Measurements from ENCODE around the gene ITCH.
"Not testable (repeated sequence)": the region's sequence is repeated elsewhere in the genome, so short reads cannot be mapped to it uniquely, and the experiment has no call there.

Gene ITCH

DNA sequence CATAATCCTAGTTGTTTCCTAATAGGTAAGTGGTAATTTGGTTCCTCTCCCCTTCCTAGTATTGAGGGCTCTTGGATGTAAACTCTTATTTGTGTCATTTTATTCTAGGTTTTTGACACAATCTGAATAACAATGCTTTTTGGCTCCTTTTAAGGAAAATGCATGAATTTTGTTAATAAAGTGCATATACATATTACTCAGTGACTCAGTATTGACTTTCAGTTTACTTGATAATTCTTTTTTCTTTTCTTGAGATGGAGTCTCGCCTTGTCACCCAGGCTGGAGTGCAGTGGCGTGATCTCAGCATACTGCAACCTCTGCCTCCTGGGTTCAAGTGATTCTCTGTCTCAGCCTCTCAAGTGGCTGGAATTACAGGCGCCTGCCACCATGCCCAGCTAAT lies 19.1 kb downstream of the ITCH start (continued):
- TF ChIP-seq, protein P1, sequence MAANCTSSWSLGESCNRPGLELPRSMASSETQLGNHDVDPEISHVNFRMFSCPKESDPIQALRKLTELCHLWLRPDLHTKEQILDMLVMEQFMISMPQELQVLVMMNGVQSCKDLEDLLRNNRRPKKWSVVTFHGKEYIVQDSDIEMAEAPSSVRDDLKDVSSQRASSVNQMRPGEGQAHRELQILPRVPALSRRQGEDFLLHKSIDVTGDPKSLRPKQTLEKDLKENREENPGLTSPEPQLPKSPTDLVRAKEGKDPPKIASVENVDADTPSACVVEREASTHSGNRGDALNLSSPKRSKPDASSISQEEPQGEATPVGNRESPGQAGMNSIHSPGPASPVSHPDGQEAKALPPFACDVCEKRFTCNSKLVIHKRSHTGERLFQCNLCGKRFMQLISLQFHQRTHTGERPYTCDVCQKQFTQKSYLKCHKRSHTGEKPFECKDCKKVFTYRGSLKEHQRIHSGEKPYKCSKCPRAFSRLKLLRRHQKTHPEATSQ (tag by site-specific recombination; IDR thresholded peaks at IDR 0.05), result no peak
- TF ChIP-seq ZNF202 (tag by site-specific recombination; IDR thresholded peaks at IDR 0.05; ENCODE audit: borderline replicate concordance), result no peak
- TF ChIP-seq ZBTB17 (tag by site-specific recombination; IDR thresholded peaks at IDR 0.05), result no peak

DNA sequence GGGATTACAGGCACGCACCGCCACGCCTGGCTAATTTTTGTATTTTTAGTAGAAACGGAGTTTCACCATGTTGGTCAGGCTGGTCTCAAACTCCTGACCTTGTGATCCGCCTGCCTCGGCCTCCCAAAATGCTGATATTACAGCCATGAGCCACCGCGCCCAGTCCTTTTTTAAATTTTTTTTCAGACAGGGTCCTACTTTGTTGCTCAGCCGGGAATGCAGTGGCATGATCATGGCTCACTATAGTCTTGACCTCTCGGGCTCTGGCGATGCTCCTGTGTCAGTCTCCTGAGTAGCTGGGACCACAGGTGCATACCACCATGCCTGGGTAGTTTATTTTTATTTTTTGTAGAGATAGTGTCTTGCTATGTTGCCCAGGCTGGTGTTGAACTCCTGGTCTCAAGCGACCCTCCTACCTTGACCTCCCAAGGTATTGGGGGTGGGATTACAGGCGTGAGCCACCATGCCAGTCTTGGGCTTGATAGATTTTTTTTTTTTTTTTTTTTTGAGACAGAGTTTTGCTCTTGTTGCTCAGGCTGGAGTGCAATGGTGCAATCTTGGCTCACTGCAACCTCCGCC lies 19.9 kb downstream of the ITCH start:
- H3K9me3 ChIP-seq (ENCODE audit: control insufficient read depth, insufficient read depth, low read depth, low read length); H3K4me1 ChIP-seq (ENCODE audit: control insufficient read depth, insufficient read depth, low read length); CTCF ChIA-PET; H3K36me3 ChIP-seq (ENCODE audit: control insufficient read depth in 2 of 2, insufficient read depth in 1 of 2, low read length in 2 of 2); H3K27ac ChIP-seq (ENCODE audit: extremely low read depth, low read depth, low read length); POLR2A ChIA-PET; H3K4me3 ChIP-seq (ENCODE audit: low read depth, low read length): not testable (repeated sequence)
- TF ChIP-seq ZNF121 (tag by site-specific recombination; IDR thresholded peaks at IDR 0.05), result peak; percentile 42; the same call in 1 of the 2 replicates

DNA sequence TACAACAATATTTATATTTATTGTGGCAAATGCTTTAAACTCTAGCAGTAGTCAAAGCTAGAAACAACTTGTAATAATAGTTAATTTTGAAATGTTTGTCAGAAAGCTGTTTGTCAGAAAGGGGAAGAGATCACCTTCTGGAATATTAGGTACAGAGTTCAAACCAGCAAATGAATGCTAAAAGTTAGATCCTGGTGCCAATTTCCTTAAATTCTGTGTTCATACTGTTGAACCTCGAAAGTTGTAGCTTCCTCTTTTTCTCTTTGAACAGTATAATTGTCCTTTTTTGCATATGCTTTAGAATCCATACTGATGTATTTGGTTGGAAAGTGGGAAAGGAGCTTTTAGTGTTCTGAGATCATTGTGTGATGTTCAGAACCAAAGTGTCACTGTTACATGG lies 22.4 kb downstream of the ITCH start:
- Histone ChIP-seq H3K4me3 (ENCODE audit: low read depth, low read length) (no peak overlapping the region), H3K27ac (ENCODE audit: extremely low read depth, low read depth, low read length) (no peak overlapping the region), H3K9me3 (ENCODE audit: control insufficient read depth, insufficient read depth, low read depth, low read length) (no peaks in the 10 kb centered on the region), H3K4me1 (ENCODE audit: control insufficient read depth, insufficient read depth, low read length) (peaks cover 10% of the 10 kb centered on the region), H3K36me3 (ENCODE audit: control insufficient read depth in 2 of 2, insufficient read depth in 1 of 2, low read length in 2 of 2) (peaks cover 6 to 8% of the 10 kb centered on the region in 2 experiments; a peak in 2 of 3 replicates)
- ChIA-PET CTCF (interaction anchor here (0.9 kb wide), 1 partner anchor 52 kb away, joined by 3 read pairs; no protein-coding TSS in a partner anchor), POLR2A (no interaction called here)
- TF ChIP-seq ZNF600 (tag by site-specific recombination; IDR thresholded peaks at IDR 0.05), result peak; percentile 64; the same call in 1 of the 2 replicates
- TF ChIP-seq, protein P2, sequence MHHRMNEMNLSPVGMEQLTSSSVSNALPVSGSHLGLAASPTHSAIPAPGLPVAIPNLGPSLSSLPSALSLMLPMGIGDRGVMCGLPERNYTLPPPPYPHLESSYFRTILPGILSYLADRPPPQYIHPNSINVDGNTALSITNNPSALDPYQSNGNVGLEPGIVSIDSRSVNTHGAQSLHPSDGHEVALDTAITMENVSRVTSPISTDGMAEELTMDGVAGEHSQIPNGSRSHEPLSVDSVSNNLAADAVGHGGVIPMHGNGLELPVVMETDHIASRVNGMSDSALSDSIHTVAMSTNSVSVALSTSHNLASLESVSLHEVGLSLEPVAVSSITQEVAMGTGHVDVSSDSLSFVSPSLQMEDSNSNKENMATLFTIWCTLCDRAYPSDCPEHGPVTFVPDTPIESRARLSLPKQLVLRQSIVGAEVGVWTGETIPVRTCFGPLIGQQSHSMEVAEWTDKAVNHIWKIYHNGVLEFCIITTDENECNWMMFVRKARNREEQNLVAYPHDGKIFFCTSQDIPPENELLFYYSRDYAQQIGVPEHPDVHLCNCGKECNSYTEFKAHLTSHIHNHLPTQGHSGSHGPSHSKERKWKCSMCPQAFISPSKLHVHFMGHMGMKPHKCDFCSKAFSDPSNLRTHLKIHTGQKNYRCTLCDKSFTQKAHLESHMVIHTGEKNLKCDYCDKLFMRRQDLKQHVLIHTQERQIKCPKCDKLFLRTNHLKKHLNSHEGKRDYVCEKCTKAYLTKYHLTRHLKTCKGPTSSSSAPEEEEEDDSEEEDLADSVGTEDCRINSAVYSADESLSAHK (tag by site-specific recombination; IDR thresholded peaks at IDR 0.05), result no peak
- peak; percentile 41; the same call in 1 of the 2 replicates for TF ChIP-seq PRDM1 (tag by site-specific recombination; IDR thresholded peaks at IDR 0.05)

DNA sequence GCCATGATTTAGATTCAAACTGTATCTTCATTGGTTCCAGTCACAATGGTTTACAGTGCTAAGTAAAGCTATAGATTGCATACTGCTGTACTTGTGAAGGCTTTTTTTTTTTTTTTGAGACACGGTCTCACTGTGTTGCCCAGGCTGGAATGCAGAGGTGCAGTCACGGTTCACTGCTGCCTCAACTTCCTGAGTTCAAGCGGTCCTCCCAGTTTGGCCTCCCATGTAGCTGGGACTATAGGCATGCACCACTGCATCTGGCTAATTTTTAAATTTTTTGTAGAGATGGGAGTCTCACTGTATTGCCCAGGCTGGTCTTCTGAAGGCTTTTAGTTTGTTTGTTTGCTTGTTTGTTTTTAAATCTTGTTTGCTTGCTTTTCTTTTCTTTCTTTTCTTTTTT lies 24.9 kb downstream of the ITCH start:
- CTCF ChIA-PET, result interaction anchor here (1.0 kb wide), 1 partner anchor 75 kb away, joined by 3 read pairs; no protein-coding TSS in a partner anchor
- Histone ChIP-seq H3K36me3 (ENCODE audit: control insufficient read depth in 2 of 2, insufficient read depth in 1 of 2, low read length in 2 of 2) (peaks cover 7 to 9% of the 10 kb centered on the region in 2 experiments; a peak in 2 of 3 replicates), H3K9me3 (ENCODE audit: control insufficient read depth, insufficient read depth, low read depth, low read length) (no peaks in the 10 kb centered on the region), H3K27ac (ENCODE audit: extremely low read depth, low read depth, low read length) (no peak overlapping the region), H3K4me3 (ENCODE audit: low read depth, low read length) (no peak overlapping the region), H3K4me1 (ENCODE audit: control insufficient read depth, insufficient read depth, low read length) (peaks cover 13% of the 10 kb centered on the region)
- TF ChIP-seq ZNF433 (tag by site-specific recombination; IDR thresholded peaks at IDR 0.05; ENCODE audit: low read depth), result no peak
- TF ChIP-seq ZNF776 (tag by site-specific recombination; IDR thresholded peaks at IDR 0.05; ENCODE audit: borderline replicate concordance), result no peak
- no peak for TF ChIP-seq ZNF76 (tag by site-specific recombination; IDR thresholded peaks at IDR 0.05; ENCODE audit: borderline replicate concordance, low read depth)
- peak; percentile 86; the same call in 1 of the 2 replicates for TF ChIP-seq ZNF121 (tag by site-specific recombination; IDR thresholded peaks at IDR 0.05)
- TF ChIP-seq ZSCAN30 (tag by site-specific recombination; IDR thresholded peaks at IDR 0.05), result no peak
- TF ChIP-seq ZNF501 (tag by site-specific recombination; IDR thresholded peaks at IDR 0.05), result no peak
- TF ChIP-seq, protein P1 (tag by site-specific recombination; IDR thresholded peaks at IDR 0.05), result 0 out of 2 replicates have a peak, but pooled peaks have one; percentile 15
- TF ChIP-seq, protein P3, sequence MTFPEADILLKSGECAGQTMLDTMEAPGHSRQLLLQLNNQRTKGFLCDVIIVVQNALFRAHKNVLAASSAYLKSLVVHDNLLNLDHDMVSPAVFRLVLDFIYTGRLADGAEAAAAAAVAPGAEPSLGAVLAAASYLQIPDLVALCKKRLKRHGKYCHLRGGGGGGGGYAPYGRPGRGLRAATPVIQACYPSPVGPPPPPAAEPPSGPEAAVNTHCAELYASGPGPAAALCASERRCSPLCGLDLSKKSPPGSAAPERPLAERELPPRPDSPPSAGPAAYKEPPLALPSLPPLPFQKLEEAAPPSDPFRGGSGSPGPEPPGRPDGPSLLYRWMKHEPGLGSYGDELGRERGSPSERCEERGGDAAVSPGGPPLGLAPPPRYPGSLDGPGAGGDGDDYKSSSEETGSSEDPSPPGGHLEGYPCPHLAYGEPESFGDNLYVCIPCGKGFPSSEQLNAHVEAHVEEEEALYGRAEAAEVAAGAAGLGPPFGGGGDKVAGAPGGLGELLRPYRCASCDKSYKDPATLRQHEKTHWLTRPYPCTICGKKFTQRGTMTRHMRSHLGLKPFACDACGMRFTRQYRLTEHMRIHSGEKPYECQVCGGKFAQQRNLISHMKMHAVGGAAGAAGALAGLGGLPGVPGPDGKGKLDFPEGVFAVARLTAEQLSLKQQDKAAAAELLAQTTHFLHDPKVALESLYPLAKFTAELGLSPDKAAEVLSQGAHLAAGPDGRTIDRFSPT (tag by site-specific recombination; IDR thresholded peaks at IDR 0.05), result no peak
- TF ChIP-seq ZNF211 (tag by site-specific recombination; IDR thresholded peaks at IDR 0.05; ENCODE audit: low read depth), result no peak
- POLR2A ChIA-PET, result interaction anchor here (1.5 kb wide), 1 partner anchor 25 kb away, joined by 11 read pairs; the partner anchor contains the start of gene ITCH
